ENCODE measurements around the gene HIGD1A.

GRCh38 chr3:42764561-42765295 lies 39.6 kb downstream of the HIGD1A start:
- TF ChIP-seq CTCF (IDR thresholded peaks at IDR 0.05) = no peak
- no peak for TF ChIP-seq POLR2A (IDR thresholded peaks at IDR 0.05)

Measured in thyroid gland (tissue), 4 donors.